Astrocyte of the spinal cord (primary cell): ENCODE data around the gene PRSS23.
A peak's percentile ranks its signal among the peaks of the same experiment; 100 is the strongest.

ENCODE experiments used
- DNase-seq: peaks from one replicate; pipeline ENCODE4 v3.0.0; 2011; ENCODE audit warnings: low read depth, low spot score
- H3K4me3 ChIP-seq: 2 replicates; pipeline ENCODE4 v1.5.1; 2011; ENCODE audit warnings: low read depth, mild to moderate bottlenecking, low read length, moderate library complexity
- CTCF ChIP-seq: IDR thresholded peaks from 2 replicates; pipeline ENCODE4 v1.5.1; 2012; ENCODE audit warnings: low read depth, mild to moderate bottlenecking, low read length, inconsistent platforms
- in situ Hi-C: cut with HindIII; loops from 2 replicates; pipeline ENCODE4 v1.10.0; 2017; ENCODE audit warnings: low sequenced_read_pairs

Gene PRSS23

GRCh38 chr11:86800076-86800959 is at the start of gene PRSS23:
Gene PRSS23 (plus strand): TSS chr11:86800542. CDS start chr11:86807644, 7,102 bp downstream.
- no peak for TF ChIP-seq CTCF
- in situ Hi-C loops: no loop called here
- H3K4me3 ChIP-seq: peak within 1 kb of the TSS; percentile 86
- peak; percentile 66 for DNase-seq

GRCh38 chr11:86753459-86753858 is 46.9 kb upstream of the PRSS23 start:
- in situ Hi-C loops: no loop called here
- no peak for DNase-seq
- no peak overlapping the region for H3K4me3 ChIP-seq
- no peak for TF ChIP-seq CTCF

GRCh38 chr11:86755146-86755545 is 45.2 kb upstream of the PRSS23 start:
- no peak for DNase-seq
- H3K4me3 ChIP-seq: no peak overlapping the region
- in situ Hi-C loops: no loop called here
- TF ChIP-seq CTCF: no peak

GRCh38 chr11:86758171-86758570 is 42.2 kb upstream of the PRSS23 start:
- in situ Hi-C loops: no loop called here
- TF ChIP-seq CTCF: no peak
- no peak for DNase-seq
- H3K4me3 ChIP-seq: no peak overlapping the region

GRCh38 chr11:86760577-86760976 is 39.8 kb upstream of the PRSS23 start:
- in situ Hi-C loops: no loop called here

GRCh38 chr11:86761978-86762377 is 38.4 kb upstream of the PRSS23 start:
- DNase-seq: peak; percentile 59
- in situ Hi-C loops: no loop called here
- H3K4me3 ChIP-seq: no peak overlapping the region
- no peak for TF ChIP-seq CTCF

More at GRCh38 chr11:86760577-86760976, 39.8 kb upstream of the PRSS23 start:
- DNase-seq: no peak
- no peak for TF ChIP-seq CTCF
- no peak overlapping the region for H3K4me3 ChIP-seq
